ENCODE measurements around the gene ATG4B. TPM values are rescaled to one million over a fixed set of nuclear protein-coding genes. Genes with fewer than 3 reads are reported as not detected.
A peak's percentile ranks its signal among the peaks of the same experiment; 100 is the strongest.

Gene ATG4B
- total RNA-seq, 3 donors from 2014 or later: 47.7 to 71.1 (median 64.2) TPM

GRCh38 chr2:241617431-241618154, 19.9 kb upstream of the ATG4B start:
- DNase-seq (ENCODE audit: low spot score in 2 of 2): no peak
- peak overlapping the region in 1 of 2 donors; percentile 54 for H3K27ac ChIP-seq
- H3K9me3 ChIP-seq: no peaks in the 10 kb centered on the region
- H3K4me3 ChIP-seq: peak overlapping the region; percentile 13 to 57 (median 39)
- TF ChIP-seq POLR2A (IDR thresholded peaks at IDR 0.05) (no peak), CTCF (IDR thresholded peaks at IDR 0.05) (no peak), POLR2AphosphoS5 (IDR thresholded peaks at IDR 0.05) (no peak)
- no peaks in the 10 kb centered on the region for H3K27me3 ChIP-seq
- H3K4me1 ChIP-seq: peaks cover 0 to 6% of the 10 kb centered on the region in 2 donors
- intact Hi-C loops (cut with DNase I; ENCODE audit: low total_unique reads): no loop called here
- no peaks in the 10 kb centered on the region for H3K36me3 ChIP-seq

GRCh38 chr2:241618296-241618805, 19.1 kb upstream of the ATG4B start:
- no peaks in the 10 kb centered on the region for H3K36me3 ChIP-seq
- no peak overlapping the region for H3K4me3 ChIP-seq
- H3K27me3 ChIP-seq: no peaks in the 10 kb centered on the region
- intact Hi-C loops (cut with DNase I; ENCODE audit: low total_unique reads): no loop called here
- DNase-seq (ENCODE audit: low spot score in 2 of 2): no peak
- H3K9me3 ChIP-seq: no peaks in the 10 kb centered on the region
- no peak overlapping the region for H3K27ac ChIP-seq
- peaks cover 0 to 6% of the 10 kb centered on the region in 2 donors for H3K4me1 ChIP-seq
- TF ChIP-seq POLR2AphosphoS5 (IDR thresholded peaks at IDR 0.05): no peak
- no peak for TF ChIP-seq CTCF (IDR thresholded peaks at IDR 0.05)
- no peak for TF ChIP-seq POLR2A (IDR thresholded peaks at IDR 0.05)

- no peak for TF ChIP-seq POLR2AphosphoS5 (IDR thresholded peaks at IDR 0.05)
- no peak for TF ChIP-seq POLR2A (IDR thresholded peaks at IDR 0.05)
- no peak for TF ChIP-seq CTCF (IDR thresholded peaks at IDR 0.05)
- intact Hi-C loops (cut with DNase I; ENCODE audit: low total_unique reads): no loop called here
- DNase-seq (ENCODE audit: low spot score in 2 of 2): no peak
- no peaks in the 10 kb centered on the region for H3K36me3 ChIP-seq
- H3K27ac ChIP-seq: no peak overlapping the region
- H3K27me3 ChIP-seq: no peaks in the 10 kb centered on the region
- no peaks in the 10 kb centered on the region for H3K9me3 ChIP-seq
- peaks cover 0 to 6% of the 10 kb centered on the region in 2 donors for H3K4me1 ChIP-seq
- no peak overlapping the region for H3K4me3 ChIP-seq
Measured at GRCh38 chr2:241618829-241619228, 18.7 kb upstream of the ATG4B start.

GRCh38 chr2:241619597-241620418, 17.7 kb upstream of the ATG4B start:
- intact Hi-C loops (cut with DNase I; ENCODE audit: low total_unique reads): no loop called here
- no peak for TF ChIP-seq POLR2AphosphoS5 (IDR thresholded peaks at IDR 0.05)
- TF ChIP-seq POLR2A (IDR thresholded peaks at IDR 0.05): no peak
- TF ChIP-seq CTCF (IDR thresholded peaks at IDR 0.05): no peak
- Histone ChIP-seq H3K27ac (no peak overlapping the region), H3K9me3 (no peaks in the 10 kb centered on the region), H3K4me3 (no peak overlapping the region), H3K27me3 (no peaks in the 10 kb centered on the region), H3K4me1 (peaks cover 0 to 6% of the 10 kb centered on the region in 2 donors), H3K36me3 (no peaks in the 10 kb centered on the region)
- DNase-seq (ENCODE audit: low spot score in 2 of 2): no peak

GRCh38 chr2:241620419-241620769, 17.1 kb upstream of the ATG4B start:
- Histone ChIP-seq H3K36me3 (no peaks in the 10 kb centered on the region), H3K27me3 (no peaks in the 10 kb centered on the region), H3K4me3 (no peak overlapping the region), H3K9me3 (no peaks in the 10 kb centered on the region), H3K27ac (no peak overlapping the region), H3K4me1 (peaks cover 0 to 6% of the 10 kb centered on the region in 2 donors)
- TF ChIP-seq CTCF (IDR thresholded peaks at IDR 0.05): no peak
- no peak for TF ChIP-seq POLR2AphosphoS5 (IDR thresholded peaks at IDR 0.05)
- TF ChIP-seq POLR2A (IDR thresholded peaks at IDR 0.05): no peak
- intact Hi-C loops (cut with DNase I; ENCODE audit: low total_unique reads): no loop called here
- no peak for DNase-seq (ENCODE audit: low spot score in 2 of 2)
